Measurements from ENCODE around the gene CYP4F2. TPM values are rescaled to one million over a fixed set of nuclear protein-coding genes. Genes with fewer than 3 reads are reported as not detected.

CYP4F2 gene
- total and polyA plus RNA-seq, 9 of the 15 experiments (the other 6 are each of a cell fraction or from before 2014, with no cell fraction given), result 0.10 to 0.56 (median 0.32) TPM; not detected in 2

DNA sequence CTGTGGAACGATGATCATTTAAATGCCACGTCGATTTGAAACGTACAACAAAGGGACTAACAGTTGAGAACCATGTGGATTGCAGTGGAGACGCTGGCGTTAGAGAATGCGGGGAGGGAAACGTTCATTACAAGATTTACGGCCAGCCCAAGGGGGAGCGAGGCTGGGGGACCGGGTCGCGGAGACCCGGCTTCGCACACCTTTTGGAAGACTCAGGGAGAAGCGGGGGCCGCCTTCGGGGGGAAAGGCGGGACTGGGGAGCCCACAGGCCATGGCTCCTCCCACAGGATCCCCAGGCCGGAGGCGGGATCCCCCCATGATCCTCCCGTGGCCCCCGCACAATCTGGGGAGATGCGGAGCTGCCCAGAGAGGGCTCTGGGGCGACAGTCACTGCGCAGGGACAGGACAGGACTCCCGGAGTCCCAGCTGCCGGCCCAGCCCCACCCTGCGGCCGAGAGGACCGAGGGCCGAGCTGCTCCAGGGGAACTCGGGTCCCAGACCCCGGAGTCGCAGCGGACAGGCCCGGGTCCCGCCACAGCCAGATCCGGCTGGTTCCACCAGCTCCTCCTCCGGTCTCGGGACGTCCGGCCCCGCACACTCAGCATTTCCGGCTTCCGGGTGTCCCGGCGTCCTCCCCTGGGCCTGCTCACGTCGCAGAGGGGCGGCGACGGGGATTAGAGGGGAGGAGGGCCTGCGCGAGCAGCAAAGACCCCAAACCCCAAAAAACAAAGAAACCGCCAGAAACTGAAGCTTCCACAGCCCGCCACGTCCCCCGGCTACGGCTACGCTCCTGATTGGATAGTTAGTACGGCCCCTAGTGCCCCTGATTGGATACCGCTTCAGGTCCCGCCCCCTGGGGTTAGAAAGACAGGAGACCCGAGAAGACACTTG, 61.3 kb downstream of the CYP4F2 start (continued):
- peak; percentile 85 for TF ChIP-seq ATF6 (CRISPR knock-in tag; IDR thresholded peaks at IDR 0.05)
- TF ChIP-seq AFF4 (CRISPR knock-in tag; IDR thresholded peaks at IDR 0.05), result peak; percentile 76
- peak; percentile 59 for TF ChIP-seq NFE2 (IDR thresholded peaks at IDR 0.05; ENCODE audit: low read depth)
- peak; percentile 90 for TF ChIP-seq NCOA1 (IDR thresholded peaks at IDR 0.05; ENCODE audit: low read depth)
- TF ChIP-seq NCOR1 (IDR thresholded peaks at IDR 0.05), result peak; percentile 42
- TF ChIP-seq, protein P1, sequence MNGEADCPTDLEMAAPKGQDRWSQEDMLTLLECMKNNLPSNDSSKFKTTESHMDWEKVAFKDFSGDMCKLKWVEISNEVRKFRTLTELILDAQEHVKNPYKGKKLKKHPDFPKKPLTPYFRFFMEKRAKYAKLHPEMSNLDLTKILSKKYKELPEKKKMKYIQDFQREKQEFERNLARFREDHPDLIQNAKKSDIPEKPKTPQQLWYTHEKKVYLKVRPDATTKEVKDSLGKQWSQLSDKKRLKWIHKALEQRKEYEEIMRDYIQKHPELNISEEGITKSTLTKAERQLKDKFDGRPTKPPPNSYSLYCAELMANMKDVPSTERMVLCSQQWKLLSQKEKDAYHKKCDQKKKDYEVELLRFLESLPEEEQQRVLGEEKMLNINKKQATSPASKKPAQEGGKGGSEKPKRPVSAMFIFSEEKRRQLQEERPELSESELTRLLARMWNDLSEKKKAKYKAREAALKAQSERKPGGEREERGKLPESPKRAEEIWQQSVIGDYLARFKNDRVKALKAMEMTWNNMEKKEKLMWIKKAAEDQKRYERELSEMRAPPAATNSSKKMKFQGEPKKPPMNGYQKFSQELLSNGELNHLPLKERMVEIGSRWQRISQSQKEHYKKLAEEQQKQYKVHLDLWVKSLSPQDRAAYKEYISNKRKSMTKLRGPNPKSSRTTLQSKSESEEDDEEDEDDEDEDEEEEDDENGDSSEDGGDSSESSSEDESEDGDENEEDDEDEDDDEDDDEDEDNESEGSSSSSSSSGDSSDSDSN (IDR thresholded peaks at IDR 0.05; ENCODE audit: borderline replicate concordance in 1 of 2, low read depth in 2 of 2, low read length in 2 of 2), result peak; percentile 93 to 97
- TF ChIP-seq KDM2B (CRISPR knock-in tag; IDR thresholded peaks at IDR 0.05), result 0 out of 2 replicates have a peak, but pooled peaks have one; percentile 57
- peak; percentile 96 for TF ChIP-seq RBFOX2 (IDR thresholded peaks at IDR 0.05; ENCODE audit: low read depth, low read length)
- peak; percentile 84; the same call in 1 of the 2 replicates for TF ChIP-seq MTA3 (IDR thresholded peaks at IDR 0.05; ENCODE audit: borderline replicate concordance)
- peak; percentile 73; the same call in 1 of the 2 replicates for TF ChIP-seq HIVEP1 (CRISPR knock-in tag; IDR thresholded peaks at IDR 0.05)
- TF ChIP-seq RREB1 (CRISPR knock-in tag; IDR thresholded peaks at IDR 0.05), result peak; percentile 55; the same call in 1 of the 2 replicates
- TF ChIP-seq ZNF41 (CRISPR knock-in tag; conservative IDR thresholded peaks at IDR 0.05), result no peak

Data from K562 (cell line).